Measurements from ENCODE around the gene MCL1. TPM values are rescaled to one million over a fixed set of nuclear protein-coding genes. Genes with fewer than 3 reads are reported as not detected.

Gene MCL1
- total RNA-seq, 4 donors from 2014 or later, result 102 to 154 (median 140) TPM

GRCh38 chr1:150564051-150564991, 15.1 kb downstream of the MCL1 start:
- peak in 2 of 3 donors; percentile 56 to 67 for DNase-seq
- Histone ChIP-seq H3K4me3 (peak overlapping the region in 2 of 4 donors; percentile 5 to 7), H3K36me3 (no peaks in the 10 kb centered on the region), H3K27me3 (no peaks in the 10 kb centered on the region), H3K27ac (peak overlapping the region; percentile 97 to 100 (median 98)), H3K4me1 (peaks cover 20 to 88% (median 71%) of the 10 kb centered on the region in 4 donors), H3K9me3 (no peaks in the 10 kb centered on the region)
- TF ChIP-seq POLR2A (IDR thresholded peaks at IDR 0.05) (no peak), CTCF (IDR thresholded peaks at IDR 0.05) (no peak)

GRCh38 chr1:150563340-150564038, 15.9 kb downstream of the MCL1 start:
- Histone ChIP-seq H3K27me3 (no peaks in the 10 kb centered on the region), H3K27ac (peak overlapping the region; percentile 97 to 100 (median 98)), H3K9me3 (no peaks in the 10 kb centered on the region), H3K4me3 (peak overlapping the region in 3 of 4 donors; percentile 18 to 60 (median 55)), H3K36me3 (no peaks in the 10 kb centered on the region), H3K4me1 (peaks cover 20 to 88% (median 64%) of the 10 kb centered on the region in 4 donors)
- DNase-seq, result peak in 2 of 3 donors; percentile 67 to 75
- peak in 1 of 2 donors; percentile 4 for TF ChIP-seq POLR2A (IDR thresholded peaks at IDR 0.05)
- TF ChIP-seq CTCF (IDR thresholded peaks at IDR 0.05), result no peak

GRCh38 chr1:150562446-150563339, 16.7 kb downstream of the MCL1 start:
- peak overlapping the region; percentile 43 to 60 (median 56) for H3K4me3 ChIP-seq

GRCh38 chr1:150561974-150562445, 17.4 kb downstream of the MCL1 start:
- TF ChIP-seq CTCF (IDR thresholded peaks at IDR 0.05) (no peak), POLR2A (IDR thresholded peaks at IDR 0.05) (peak; percentile 4 to 74)
- H3K36me3 ChIP-seq, result no peaks in the 10 kb centered on the region
- no peaks in the 10 kb centered on the region for H3K9me3 ChIP-seq
- H3K27ac ChIP-seq, result peak overlapping the region; percentile 97 to 100 (median 98)
- H3K4me1 ChIP-seq, result peaks cover 16 to 73% (median 57%) of the 10 kb centered on the region in 4 donors
- peak; percentile 87 to 97 (median 95) for DNase-seq
- peak overlapping the region; percentile 43 to 60 (median 56) for H3K4me3 ChIP-seq
- H3K27me3 ChIP-seq, result no peaks in the 10 kb centered on the region

More at GRCh38 chr1:150562446-150563339, 16.7 kb downstream of the MCL1 start:
- TF ChIP-seq POLR2A (IDR thresholded peaks at IDR 0.05), result peak in 1 of 2 donors; percentile 4
- no peak for TF ChIP-seq CTCF (IDR thresholded peaks at IDR 0.05)
- Histone ChIP-seq H3K4me1 (peaks cover 17 to 80% (median 61%) of the 10 kb centered on the region in 4 donors), H3K27ac (peak overlapping the region; percentile 97 to 100 (median 98)), H3K36me3 (no peaks in the 10 kb centered on the region), H3K9me3 (no peaks in the 10 kb centered on the region), H3K27me3 (no peaks in the 10 kb centered on the region)
- DNase-seq, result peak; percentile 55 to 97 (median 95)
